Esophagus muscularis mucosa (tissue), 4 donors: ENCODE data around the gene AP5B1. TPM values are rescaled to one million over a fixed set of nuclear protein-coding genes. Genes with fewer than 3 reads are reported as not detected.
A peak's percentile ranks its signal among the peaks of the same experiment; 100 is the strongest.

Experiments
- DNase-seq: peaks from one replicate; pipeline ENCODE4 v3.0.0-alpha.2; 2017; ENCODE audit errors: extremely low spot score
- H3K27ac ChIP-seq, 4 donors: fragments of 200-600 bp; sonication (generic); replicated peaks in 1 of 4; 1 replicate in 3 of 4; 2 replicates in 1 of 4; pipeline ENCODE4 v1.5.1; 2016 to 2019; ENCODE audit warnings: mild to moderate bottlenecking in 1 of 4
- H3K27me3 ChIP-seq, 4 donors: fragments of 200-600 bp; sonication (generic); one replicate each; pipeline versions ENCODE4 v1.5.1 to v1.6.0; 2016 to 2019
- H3K36me3 ChIP-seq, 4 donors: fragments of 200-600 bp; sonication (generic); one replicate each; pipeline ENCODE4 v1.5.1; 2016 to 2019
- H3K4me1 ChIP-seq, 4 donors: fragments of 200-600 bp; sonication (generic); one replicate each; pipeline ENCODE4 v1.5.1; 2016 to 2019
- H3K4me3 ChIP-seq, 4 donors: fragments of 200-600 bp; sonication (generic); 1 replicate in 2 of 4; 2 replicates in 2 of 4; pipeline ENCODE4 v1.5.1; 2016 to 2019; ENCODE audit warnings: mild to moderate bottlenecking in 4 of 4, moderate library complexity in 1 of 4
- H3K9me3 ChIP-seq, 4 donors: fragments of 200-600 bp; sonication (generic); 1 replicate in 3 of 4; 2 replicates in 1 of 4; pipeline ENCODE4 v1.5.1; 2016 to 2019
- EP300 ChIP-seq: sonication (generic); formaldehyde crosslinking; IDR thresholded peaks from one replicate; pipeline ENCODE4 v1.6.1; 2017; ENCODE audit warnings: antibody characterized with exemption
- POLR2A ChIP-seq: fragments of 450-650 bp; IDR thresholded peaks from one replicate; pipeline ENCODE4 v1.6.1; 2017; ENCODE audit warnings: antibody characterized with exemption, moderate library complexity, mild to moderate bottlenecking, low read depth
- POLR2AphosphoS5 ChIP-seq, 2 donors: sonication (generic); formaldehyde crosslinking; IDR thresholded peaks; one replicate each; pipeline ENCODE4 v1.6.1; 2017; ENCODE audit warnings: antibody characterized with exemption in 2 of 2
- WGBS: methylation state at CpG from one replicate; pipeline ENCODE4 v1.1.5; 2018; 5-methylcytosine and 5-hydroxymethylcytosine counted together
- intact Hi-C: fragments of 100-400 bp; cut with DNase I; formaldehyde crosslinking; loops from one replicate; pipeline ENCODE4 v1.15.1; 2023
- total RNA-seq, 4 donors: library from RNA; depleted of rRNA; stranded (reverse); fragments of >200 nt; gene quantifications; one replicate each; pipeline versions ENCODE4 v1.1.0 to v1.2.1, GENCODE V29; 2016
- TF ChIP-seq, protein P1 (sequence below), 3 experiments: fragments of 200-600 bp in 2 of 3; fragments of 450-650 bp in 1 of 3; sonication (generic) in 2 of 3; IDR thresholded peaks; one replicate each; pipeline ENCODE4 v1.5.1; 2017 to 2019; ENCODE audit warnings: antibody characterized with exemption in 3 of 3, mild to moderate bottlenecking in 2 of 3, moderate library complexity in 1 of 3

AP5B1 gene
- total RNA-seq, result 10 to 100 TPM; 15.0 to 28.0 (median 24.2) TPM

DNA sequence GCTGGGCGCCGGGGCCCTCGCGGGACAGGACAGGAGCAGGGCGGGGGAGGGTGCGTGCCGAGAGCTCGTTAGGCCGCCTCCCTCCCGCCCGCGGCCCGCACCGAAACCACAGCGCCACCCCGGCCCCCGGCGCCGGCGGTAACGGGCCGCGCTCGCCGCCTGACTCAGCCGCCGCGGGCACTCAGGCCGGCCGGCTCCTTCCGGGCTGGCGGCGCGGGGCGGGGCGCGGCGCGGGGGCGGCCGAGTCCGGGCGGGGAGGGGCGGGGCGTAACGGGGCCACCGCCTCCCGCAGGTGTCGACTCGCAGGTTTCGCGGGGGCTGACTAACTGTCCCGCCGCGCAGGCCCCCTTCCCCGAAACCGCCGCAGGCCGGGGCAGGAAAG is at the start of gene AP5B1:
Gene AP5B1 (minus strand): TSS at position 207 of the 382 bp plus-strand sequence. CDS start 385 bp downstream, outside the sequence.
- TF ChIP-seq POLR2AphosphoS5 (IDR thresholded peaks at IDR 0.05) (peak in 1 of 2 donors; percentile 2), EP300 (no peak)
- Histone ChIP-seq H3K4me3 (peak within 1 kb of the TSS; percentile 73 to 99 (median 92)), H3K27me3 (peaks cover 0 to 16% (median 2%) of the 10 kb centered on the region in 4 donors), H3K27ac (peak within 1 kb of the TSS; percentile 79 to 85 (median 81)), H3K36me3 (peaks cover 12 to 34% (median 32%) of the 10 kb centered on the region in 4 donors), H3K4me1 (peaks cover 12 to 47% (median 42%) of the 10 kb centered on the region in 4 donors), H3K9me3 (no peaks in the 10 kb centered on the region)
- WGBS, result no CpG with 5 or more reads among the region's 59 CpGs
- intact Hi-C loops, result loop anchor here (2.0 kb wide), 2 partner anchors 36 to 208 kb away; no protein-coding TSS in a partner anchor
- no peak for DNase-seq

DNA sequence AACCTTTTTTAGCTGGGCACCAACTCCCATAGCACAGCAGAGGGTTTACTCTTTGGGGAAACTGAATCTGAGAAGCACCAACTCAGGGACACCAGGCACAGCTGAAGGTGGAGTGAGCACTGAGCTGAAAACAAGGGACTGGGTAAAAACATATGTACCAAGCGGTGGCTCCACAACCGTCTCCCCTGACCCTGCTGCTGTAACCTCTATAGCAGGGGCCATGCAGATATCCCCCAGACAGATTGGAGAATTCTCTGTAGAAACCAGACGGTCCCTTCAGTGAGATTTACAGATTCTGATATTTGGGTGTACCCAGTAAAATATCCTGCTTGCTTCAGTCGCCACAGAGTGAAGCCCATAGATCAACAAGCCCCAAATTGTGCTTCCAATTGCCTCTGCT is 48.7 kb upstream of the AP5B1 start:
- no peaks in the 10 kb centered on the region for H3K36me3 ChIP-seq
- TF ChIP-seq EP300, result no peak
- TF ChIP-seq, protein P1, sequence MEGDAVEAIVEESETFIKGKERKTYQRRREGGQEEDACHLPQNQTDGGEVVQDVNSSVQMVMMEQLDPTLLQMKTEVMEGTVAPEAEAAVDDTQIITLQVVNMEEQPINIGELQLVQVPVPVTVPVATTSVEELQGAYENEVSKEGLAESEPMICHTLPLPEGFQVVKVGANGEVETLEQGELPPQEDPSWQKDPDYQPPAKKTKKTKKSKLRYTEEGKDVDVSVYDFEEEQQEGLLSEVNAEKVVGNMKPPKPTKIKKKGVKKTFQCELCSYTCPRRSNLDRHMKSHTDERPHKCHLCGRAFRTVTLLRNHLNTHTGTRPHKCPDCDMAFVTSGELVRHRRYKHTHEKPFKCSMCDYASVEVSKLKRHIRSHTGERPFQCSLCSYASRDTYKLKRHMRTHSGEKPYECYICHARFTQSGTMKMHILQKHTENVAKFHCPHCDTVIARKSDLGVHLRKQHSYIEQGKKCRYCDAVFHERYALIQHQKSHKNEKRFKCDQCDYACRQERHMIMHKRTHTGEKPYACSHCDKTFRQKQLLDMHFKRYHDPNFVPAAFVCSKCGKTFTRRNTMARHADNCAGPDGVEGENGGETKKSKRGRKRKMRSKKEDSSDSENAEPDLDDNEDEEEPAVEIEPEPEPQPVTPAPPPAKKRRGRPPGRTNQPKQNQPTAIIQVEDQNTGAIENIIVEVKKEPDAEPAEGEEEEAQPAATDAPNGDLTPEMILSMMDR (IDR thresholded peaks at IDR 0.05), result no peak

GRCh38 chr11:65826984-65827735 is 46.4 kb upstream of the AP5B1 start:
- H3K4me3 ChIP-seq, result no peak overlapping the region
- no peak overlapping the region for H3K27ac ChIP-seq
- H3K36me3 ChIP-seq, result no peaks in the 10 kb centered on the region
- TF ChIP-seq, protein P1 (IDR thresholded peaks at IDR 0.05), result no peak
- TF ChIP-seq POLR2AphosphoS5 (IDR thresholded peaks at IDR 0.05) (no peak), POLR2A (no peak), EP300 (no peak)
- DNase-seq, result no peak
- H3K4me1 ChIP-seq, result no peaks in the 10 kb centered on the region
- H3K27me3 ChIP-seq, result no peaks in the 10 kb centered on the region
- intact Hi-C loops, result no loop called here
- 90% methylated on average over 8 of the region's 8 CpGs for WGBS
- H3K9me3 ChIP-seq, result no peaks in the 10 kb centered on the region

More for the DNA sequence above, 48.7 kb upstream of the AP5B1 start:
- Histone ChIP-seq H3K9me3 (no peaks in the 10 kb centered on the region), H3K4me1 (peaks cover 8 to 18% (median 14%) of the 10 kb centered on the region in 4 donors), H3K27ac (no peak overlapping the region), H3K4me3 (no peak overlapping the region), H3K27me3 (no peaks in the 10 kb centered on the region)
- WGBS, result 72% methylated on average over 4 of the region's 4 CpGs
- DNase-seq, result no peak
- intact Hi-C loops, result no loop called here

DNA sequence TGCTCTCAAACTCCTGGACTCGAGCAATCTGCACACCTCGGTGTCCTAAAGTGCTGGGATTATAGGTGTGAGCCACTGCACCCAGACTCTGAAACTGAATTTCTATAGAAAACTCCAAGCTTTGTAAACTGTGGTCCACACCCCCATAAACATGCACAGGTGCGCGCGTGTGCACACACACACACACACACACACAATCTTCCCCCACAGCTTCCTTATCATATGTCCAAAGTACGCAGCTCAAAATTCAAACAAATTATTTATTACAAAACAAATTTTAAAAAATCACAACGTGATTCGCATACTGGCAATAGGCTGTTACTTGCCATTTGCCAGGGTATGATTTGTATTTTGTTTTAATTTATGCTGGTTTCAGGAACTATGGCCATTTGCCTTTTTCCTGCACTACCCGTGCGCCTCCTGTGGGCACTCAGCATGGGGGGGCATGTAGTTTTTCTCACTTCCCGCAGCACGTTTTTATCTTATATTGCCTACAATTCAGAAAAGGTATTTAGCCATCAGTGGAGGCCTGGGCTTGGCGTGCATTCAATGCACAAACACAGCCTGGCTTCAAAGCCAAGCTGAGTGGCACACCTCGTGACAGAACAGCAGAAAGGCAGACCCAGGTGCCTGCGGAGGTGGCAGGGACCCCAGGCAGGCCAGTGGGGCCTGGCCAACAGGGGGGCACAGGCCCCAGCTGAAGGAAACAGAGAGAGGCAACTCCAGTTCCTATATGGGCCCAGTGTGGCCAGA is 42.2 kb upstream of the AP5B1 start:
- H3K36me3 ChIP-seq, result no peaks in the 10 kb centered on the region
- H3K4me3 ChIP-seq, result no peak overlapping the region
- no peak for DNase-seq
- H3K27ac ChIP-seq, result no peak overlapping the region
- no peaks in the 10 kb centered on the region for H3K27me3 ChIP-seq
- H3K9me3 ChIP-seq, result no peaks in the 10 kb centered on the region
- 71% methylated on average over 14 of the region's 15 CpGs for WGBS
- no peak for TF ChIP-seq POLR2A
- no peak for TF ChIP-seq EP300
- no peak for TF ChIP-seq POLR2AphosphoS5 (IDR thresholded peaks at IDR 0.05)
- TF ChIP-seq, protein P1 (IDR thresholded peaks at IDR 0.05), result no peak
- H3K4me1 ChIP-seq, result peaks cover 0 to 4% (median 2%) of the 10 kb centered on the region in 4 donors
- intact Hi-C loops, result no loop called here

GRCh38 chr11:65821107-65821506 is 40.3 kb upstream of the AP5B1 start:
- H3K27me3 ChIP-seq, result no peaks in the 10 kb centered on the region
- intact Hi-C loops, result no loop called here

More at GRCh38 chr11:65821107-65821506, 40.3 kb upstream of the AP5B1 start:
- no peaks in the 10 kb centered on the region for H3K36me3 ChIP-seq
- 71% methylated on average over 7 of the region's 8 CpGs for WGBS
- H3K4me3 ChIP-seq, result no peak overlapping the region
- H3K9me3 ChIP-seq, result no peaks in the 10 kb centered on the region
- no peak for DNase-seq
- TF ChIP-seq EP300, result no peak
- TF ChIP-seq POLR2A, result no peak
- TF ChIP-seq, protein P1 (IDR thresholded peaks at IDR 0.05), result no peak
- TF ChIP-seq POLR2AphosphoS5 (IDR thresholded peaks at IDR 0.05), result no peak
- no peak overlapping the region for H3K27ac ChIP-seq
- peaks cover 4 to 18% (median 15%) of the 10 kb centered on the region in 4 donors for H3K4me1 ChIP-seq
